AG04450 (cell line): Measurements from ENCODE around the gene IRF2BP2. TPM values are rescaled to one million over a fixed set of nuclear protein-coding genes. Genes with fewer than 3 reads are reported as not detected.

ENCODE experiments used
- CTCF ChIA-PET: fragments of 300-600, 350-600 bp; formaldehyde crosslinking; extraction: SDS; loops from one replicate; lab custom pipeline; 2022; ENCODE audit warnings: antibody characterized with exemption, inconsistent platforms; lab: Charles Lee
- POLR2A ChIA-PET: fragments of 350-600 bp; formaldehyde crosslinking; extraction: SDS; loops from one replicate; lab custom pipeline; 2021; ENCODE audit warnings: antibody characterized with exemption, inconsistent platforms; lab: Yijun Ruan, JAX
- DNase-seq: peaks from one replicate; pipeline ENCODE4 v3.0.0-alpha.2; 2011; ENCODE audit warnings: low read depth, low spot score
- H3K27ac ChIP-seq: one replicate; pipeline ENCODE4 v1.5.1; 2012; ENCODE audit warnings: low read depth, low read length, control low read depth
- H3K27me3 ChIP-seq: one replicate; pipeline ENCODE4 v1.6.0; 2012; ENCODE audit warnings: low read length; ENCODE audit not compliant: control insufficient read depth, insufficient read depth
- H3K4me3 ChIP-seq: 2 replicates; pipeline ENCODE4 v1.5.1; 2011; ENCODE audit warnings: mild to moderate bottlenecking, low read depth, low read length, control low read depth
- H3K9me3 ChIP-seq: 2 replicates; pipeline ENCODE4 v1.5.1; 2012; ENCODE audit warnings: low read length; ENCODE audit not compliant: control insufficient read depth, insufficient read depth
- CTCF ChIP-seq: IDR thresholded peaks from 2 replicates; pipeline ENCODE4 v1.5.1; 2011; ENCODE audit warnings: low read depth, low read length, control low read depth, inconsistent platforms
- polyA plus RNA-seq: library from polyadenylated mRNA; depleted of rRNA; stranded (reverse); fragments of >200 nt; gene quantifications from 2 replicates; pipeline ENCODE4 v1.2.3, GENCODE V29; 2011

Gene IRF2BP2
- polyA plus RNA-seq, 1 experiment: 20.3 TPM

GRCh38 chr1:234588386-234588785 lies 21.6 kb downstream of the IRF2BP2 start:
- ChIA-PET POLR2A (no interaction called here), CTCF (interaction anchor here (1.6 kb wide), 1 partner anchor 9 kb away, joined by 6 read pairs; no protein-coding TSS in a partner anchor)
- H3K27me3 ChIP-seq: no peaks in the 10 kb centered on the region
- no peak overlapping the region for H3K27ac ChIP-seq
- no peaks in the 10 kb centered on the region for H3K9me3 ChIP-seq
- DNase-seq: no peak
- H3K4me3 ChIP-seq: no peak overlapping the region
- no peak for TF ChIP-seq CTCF

- DNase-seq: no peak
- H3K4me3 ChIP-seq: no peak overlapping the region
- no peak for TF ChIP-seq CTCF
- H3K27me3 ChIP-seq: no peaks in the 10 kb centered on the region
- CTCF ChIA-PET: no interaction called here
- H3K27ac ChIP-seq: no peak overlapping the region
- POLR2A ChIA-PET: no interaction called here
- H3K9me3 ChIP-seq: no peaks in the 10 kb centered on the region
Measured at GRCh38 chr1:234586892-234587485, 23.0 kb downstream of the IRF2BP2 start.

GRCh38 chr1:234586304-234586703 lies 23.7 kb downstream of the IRF2BP2 start:
- no peak for DNase-seq
- H3K4me3 ChIP-seq: no peak overlapping the region
- no peak for TF ChIP-seq CTCF
- no peak overlapping the region for H3K27ac ChIP-seq
- ChIA-PET POLR2A (no interaction called here), CTCF (no interaction called here)
- H3K27me3 ChIP-seq: no peaks in the 10 kb centered on the region
- no peaks in the 10 kb centered on the region for H3K9me3 ChIP-seq

GRCh38 chr1:234585330-234586055 lies 24.5 kb downstream of the IRF2BP2 start:
- ChIA-PET CTCF (no interaction called here), POLR2A (no interaction called here)
- DNase-seq: no peak
- H3K27ac ChIP-seq: no peak overlapping the region
- no peak overlapping the region for H3K4me3 ChIP-seq
- no peaks in the 10 kb centered on the region for H3K9me3 ChIP-seq
- no peaks in the 10 kb centered on the region for H3K27me3 ChIP-seq
- TF ChIP-seq CTCF: no peak

- ChIA-PET CTCF (no interaction called here), POLR2A (no interaction called here)
- TF ChIP-seq CTCF: no peak
- Histone ChIP-seq H3K27ac (no peak overlapping the region), H3K4me3 (no peak overlapping the region), H3K9me3 (no peaks in the 10 kb centered on the region), H3K27me3 (no peaks in the 10 kb centered on the region)
- DNase-seq: no peak
Measured at GRCh38 chr1:234584926-234585325, 25.1 kb downstream of the IRF2BP2 start.
